Activated CD4-positive, alpha-beta memory T cell treated with anti-CD3 and anti-CD28 coated beads for 36 hours (primary cell): Measurements from ENCODE around the gene RNF10. TPM values are rescaled to one million over a fixed set of nuclear protein-coding genes. Genes with fewer than 3 reads are reported as not detected.
"Not testable (repeated sequence)": the region's sequence is repeated elsewhere in the genome, so short reads cannot be mapped to it uniquely, and the experiment has no call there.

ENCODE experiments used
- CTCF ChIA-PET: fragments of 350-600 bp; sonication (Branson Sonifier 250); formaldehyde crosslinking; loops from one replicate; lab custom pipeline; 2021; ENCODE audit warnings: antibody characterized with exemption, inconsistent platforms; lab: Charles Lee
- POLR2A ChIA-PET: fragments of 350-600 bp; sonication (Branson Sonifier 250); formaldehyde crosslinking; loops from one replicate; lab custom pipeline; 2021; ENCODE audit warnings: antibody characterized with exemption; lab: Charles Lee
- DNase-seq: peaks from one replicate; pipeline ENCODE4 v3.0.0-alpha.2; 2020
- H3K27ac Mint-ChIP-seq: one replicate; pipeline ENCODE4 v1.8.0; 2021; ENCODE audit warnings: mixed read lengths
- H3K27me3 Mint-ChIP-seq: one replicate; pipeline ENCODE4 v1.8.0; 2021; ENCODE audit warnings: mixed read lengths
- H3K36me3 Mint-ChIP-seq: one replicate; pipeline ENCODE4 v1.8.0; 2021; ENCODE audit warnings: mixed read lengths
- H3K4me1 Mint-ChIP-seq: one replicate; pipeline ENCODE4 v1.8.0; 2021; ENCODE audit warnings: low read depth, mixed read lengths
- H3K4me3 Mint-ChIP-seq: one replicate; pipeline ENCODE4 v1.8.0; 2021; ENCODE audit warnings: mild to moderate bottlenecking, mixed read lengths
- H3K9me3 Mint-ChIP-seq: one replicate; pipeline ENCODE4 v1.8.0; 2021; ENCODE audit warnings: mixed read lengths
- intact Hi-C: fragments of 100-400 bp; cut with micrococcal nuclease; formaldehyde crosslinking; loops from one replicate; pipeline ENCODE4 v1.15.1; 2023
- total RNA-seq, 2 experiments: library from RNA; stranded (reverse); gene quantifications; one replicate each; pipeline ENCODE4 v1.2.3, GENCODE V29; 2021

The RNF10 gene
- total RNA-seq, 2 experiments from 2014 or later = 188 to 210 TPM

GRCh38 chr12:120592121-120593049 is 58.2 kb downstream of the RNF10 start:
- no peaks in the 10 kb centered on the region for H3K4me1 Mint-ChIP-seq
- ChIA-PET CTCF (interaction anchor here (1.1 kb wide), 1 partner anchor 57 kb away, joined by 4 read pairs; no protein-coding TSS in a partner anchor), POLR2A (no interaction called here)
- no peak overlapping the region for H3K4me3 Mint-ChIP-seq
- no peaks in the 10 kb centered on the region for H3K9me3 Mint-ChIP-seq
- intact Hi-C loops = no loop called here
- no peaks in the 10 kb centered on the region for H3K27me3 Mint-ChIP-seq
- DNase-seq = no peak
- no peak overlapping the region for H3K27ac Mint-ChIP-seq
- H3K36me3 Mint-ChIP-seq = no peaks in the 10 kb centered on the region

GRCh38 chr12:120596901-120597300 is 62.7 kb downstream of the RNF10 start:
- Mint-ChIP-seq H3K27ac (no peak overlapping the region), H3K4me3 (no peak overlapping the region), H3K9me3 (no peaks in the 10 kb centered on the region), H3K4me1 (no peaks in the 10 kb centered on the region), H3K36me3 (no peaks in the 10 kb centered on the region), H3K27me3 (peaks cover 11% of the 10 kb centered on the region)
- intact Hi-C loops = no loop called here
- POLR2A ChIA-PET = no interaction called here
- DNase-seq = no peak
- CTCF ChIA-PET = interaction anchor here (1.0 kb wide), 1 partner anchor 52 kb away, joined by 4 read pairs; no protein-coding TSS in a partner anchor

- no peaks in the 10 kb centered on the region for H3K9me3 Mint-ChIP-seq
- ChIA-PET CTCF (interaction anchor here (1.0 kb wide), 1 partner anchor 51 kb away, joined by 4 read pairs; no protein-coding TSS in a partner anchor), POLR2A (no interaction called here)
- H3K4me3 Mint-ChIP-seq = no peak overlapping the region
- intact Hi-C loops = no loop called here
- no peak overlapping the region for H3K27ac Mint-ChIP-seq
- H3K4me1 Mint-ChIP-seq = no peaks in the 10 kb centered on the region
- DNase-seq = no peak
- peaks cover 13% of the 10 kb centered on the region for H3K27me3 Mint-ChIP-seq
- H3K36me3 Mint-ChIP-seq = no peaks in the 10 kb centered on the region
These were observed 63.7 kb downstream of the RNF10 start for GRCh38 chr12:120597861-120598260.

- peaks cover 13% of the 10 kb centered on the region for H3K27me3 Mint-ChIP-seq
- no peaks in the 10 kb centered on the region for H3K36me3 Mint-ChIP-seq
- no peak overlapping the region for H3K4me3 Mint-ChIP-seq
- no peak for DNase-seq
- intact Hi-C loops = no loop called here
- no peaks in the 10 kb centered on the region for H3K4me1 Mint-ChIP-seq
- H3K27ac Mint-ChIP-seq = no peak overlapping the region
- CTCF ChIA-PET = no interaction called here
- POLR2A ChIA-PET = no interaction called here
- no peaks in the 10 kb centered on the region for H3K9me3 Mint-ChIP-seq
These were observed 64.7 kb downstream of the RNF10 start for GRCh38 chr12:120598674-120599463.

GRCh38 chr12:120599672-120600552 is 65.8 kb downstream of the RNF10 start:
- Mint-ChIP-seq H3K27me3 (peaks cover 13% of the 10 kb centered on the region), H3K4me3 (no peak overlapping the region), H3K27ac (no peak overlapping the region), H3K36me3 (no peaks in the 10 kb centered on the region), H3K9me3 (no peaks in the 10 kb centered on the region), H3K4me1 (no peaks in the 10 kb centered on the region)
- POLR2A ChIA-PET = no interaction called here
- DNase-seq = no peak
- CTCF ChIA-PET = no interaction called here
- intact Hi-C loops = no loop called here

- POLR2A ChIA-PET, H3K4me1 Mint-ChIP-seq, H3K27ac Mint-ChIP-seq, intact Hi-C loops, H3K36me3 Mint-ChIP-seq, DNase-seq, H3K9me3 Mint-ChIP-seq, H3K4me3 Mint-ChIP-seq: not testable (repeated sequence)
- CTCF ChIA-PET = interaction anchor here (1.3 kb wide), 1 partner anchor 46 kb away, joined by 6 read pairs; no protein-coding TSS in a partner anchor
- peaks cover 13% of the 10 kb centered on the region for H3K27me3 Mint-ChIP-seq
These were observed 68.3 kb downstream of the RNF10 start for GRCh38 chr12:120602416-120602815.

- Mint-ChIP-seq H3K36me3 (no peaks in the 10 kb centered on the region), H3K9me3 (no peaks in the 10 kb centered on the region), H3K4me1 (peaks cover 13% of the 10 kb centered on the region), H3K4me3 (no peak overlapping the region), H3K27me3 (no peaks in the 10 kb centered on the region), H3K27ac (no peak overlapping the region)
- ChIA-PET CTCF (no interaction called here), POLR2A (interaction anchor here (0.6 kb wide), 1 partner anchor 155 kb away, joined by 3 read pairs; no protein-coding TSS in a partner anchor)
- intact Hi-C loops = no loop called here
- no peak for DNase-seq
These were observed 76.4 kb downstream of the RNF10 start for GRCh38 chr12:120610560-120610959.

- H3K27me3 Mint-ChIP-seq, intact Hi-C loops, H3K27ac Mint-ChIP-seq, H3K36me3 Mint-ChIP-seq, CTCF ChIA-PET, DNase-seq, H3K9me3 Mint-ChIP-seq, POLR2A ChIA-PET, H3K4me3 Mint-ChIP-seq: not testable (repeated sequence)
- H3K4me1 Mint-ChIP-seq = peaks cover 13% of the 10 kb centered on the region
These were observed 77.4 kb downstream of the RNF10 start for GRCh38 chr12:120611534-120611933.

- no peaks in the 10 kb centered on the region for H3K9me3 Mint-ChIP-seq
- ChIA-PET CTCF (interaction anchor here (0.6 kb wide), 1 partner anchor 898 kb away, joined by 3 read pairs; no protein-coding TSS in a partner anchor), POLR2A (no interaction called here)
- H3K4me1 Mint-ChIP-seq = peaks cover 13% of the 10 kb centered on the region
- no peaks in the 10 kb centered on the region for H3K36me3 Mint-ChIP-seq
- no peak overlapping the region for H3K27ac Mint-ChIP-seq
- no peak for DNase-seq
- H3K27me3 Mint-ChIP-seq = peaks cover 8% of the 10 kb centered on the region
- no peak overlapping the region for H3K4me3 Mint-ChIP-seq
- intact Hi-C loops = no loop called here
These were observed 80.7 kb downstream of the RNF10 start for GRCh38 chr12:120614848-120615247.

- intact Hi-C loops, H3K4me3 Mint-ChIP-seq, DNase-seq, CTCF ChIA-PET, H3K36me3 Mint-ChIP-seq, H3K27ac Mint-ChIP-seq, H3K9me3 Mint-ChIP-seq, POLR2A ChIA-PET: not testable (repeated sequence)
- peaks cover 14% of the 10 kb centered on the region for H3K27me3 Mint-ChIP-seq
- peaks cover 13% of the 10 kb centered on the region for H3K4me1 Mint-ChIP-seq
These were observed 83.0 kb downstream of the RNF10 start for GRCh38 chr12:120617193-120617592.

- H3K27ac Mint-ChIP-seq, intact Hi-C loops, H3K9me3 Mint-ChIP-seq, POLR2A ChIA-PET, H3K4me3 Mint-ChIP-seq, DNase-seq, H3K36me3 Mint-ChIP-seq: not testable (repeated sequence)
- CTCF ChIA-PET = interaction anchor here (0.7 to 2.6 kb wide), 2 partner anchors 30 to 31 kb away, joined by 3 to 7 read pairs; no protein-coding TSS in a partner anchor
- peaks cover 13% of the 10 kb centered on the region for H3K4me1 Mint-ChIP-seq
- H3K27me3 Mint-ChIP-seq = peaks cover 14% of the 10 kb centered on the region
These were observed 83.6 kb downstream of the RNF10 start for GRCh38 chr12:120617767-120618166.
